Fibroblast of skin of scalp (primary cell): ENCODE results near the gene P2RY14.

ENCODE experiments used
- DNase-seq: peaks from one replicate; pipeline ENCODE4 v3.0.0-alpha.2; 2013

Gene P2RY14

DNA sequence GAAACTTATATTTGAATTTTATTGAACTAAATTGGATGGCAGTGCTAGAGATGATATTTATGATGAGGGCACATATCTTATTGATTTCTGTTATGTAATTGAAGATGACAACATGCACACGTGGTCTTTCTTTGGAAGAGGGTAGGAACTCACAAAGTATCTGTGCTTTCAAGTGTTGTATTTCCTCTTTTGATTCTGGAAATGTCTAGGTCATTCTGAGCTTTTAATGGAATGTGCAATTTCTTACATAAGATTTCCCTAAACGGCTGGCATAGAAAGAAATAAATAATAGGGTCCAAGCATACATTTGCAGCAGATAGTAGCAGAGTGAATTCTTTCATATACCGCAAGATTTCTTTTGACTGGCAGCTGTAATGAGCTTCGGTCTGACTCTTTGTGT is 65.2 kb downstream of the P2RY14 start:
- no peak for DNase-seq

- DNase-seq = no peak
Measured at GRCh38 chr3:151210676-151211381, 67.5 kb downstream of the P2RY14 start.

GRCh38 chr3:151209654-151210053 is 68.7 kb downstream of the P2RY14 start:
- DNase-seq = no peak

GRCh38 chr3:151206201-151206600 is 72.1 kb downstream of the P2RY14 start:
- no peak for DNase-seq

- no peak for DNase-seq
Measured at GRCh38 chr3:151205482-151205881, 72.9 kb downstream of the P2RY14 start.

DNA sequence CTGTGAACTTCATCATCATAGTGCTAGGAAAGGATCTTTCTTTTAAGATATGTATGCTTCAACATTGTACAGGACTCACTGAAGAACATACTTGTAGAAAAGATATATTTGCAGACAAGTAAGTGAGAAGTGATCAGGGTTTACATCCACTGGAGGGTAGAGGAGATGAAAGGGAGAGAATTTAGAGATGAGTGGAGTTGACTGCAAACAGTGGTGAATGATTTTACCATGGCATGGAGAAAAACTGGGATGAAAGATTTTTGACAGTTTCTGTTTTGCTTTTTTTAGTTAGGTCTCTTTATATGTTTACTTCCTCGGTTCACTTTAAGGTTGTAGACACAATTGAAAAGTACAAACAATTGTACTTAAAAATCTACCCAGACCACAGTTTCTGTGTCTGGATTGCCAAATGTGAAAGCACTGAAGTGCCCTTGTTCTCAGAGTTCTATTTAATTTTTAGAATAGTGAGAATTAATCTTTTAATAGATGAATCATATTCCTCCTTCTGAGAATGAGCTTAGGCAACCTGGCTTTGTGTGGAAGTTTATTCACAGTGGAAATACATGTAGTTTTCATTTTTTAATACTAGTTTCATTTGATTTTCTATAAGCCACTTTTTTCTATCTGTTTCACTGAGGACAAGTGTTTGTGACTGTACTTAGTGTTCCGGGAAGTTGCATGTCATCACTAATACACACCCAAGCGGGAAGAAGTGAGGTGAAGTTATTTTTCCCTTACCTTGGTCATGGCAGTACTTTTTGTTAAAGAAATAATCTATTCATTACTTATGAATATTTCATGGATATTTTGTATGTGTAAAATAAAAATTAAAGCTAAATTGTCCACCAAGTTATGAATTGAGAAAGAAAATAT is 73.6 kb downstream of the P2RY14 start:
- DNase-seq = no peak

DNA sequence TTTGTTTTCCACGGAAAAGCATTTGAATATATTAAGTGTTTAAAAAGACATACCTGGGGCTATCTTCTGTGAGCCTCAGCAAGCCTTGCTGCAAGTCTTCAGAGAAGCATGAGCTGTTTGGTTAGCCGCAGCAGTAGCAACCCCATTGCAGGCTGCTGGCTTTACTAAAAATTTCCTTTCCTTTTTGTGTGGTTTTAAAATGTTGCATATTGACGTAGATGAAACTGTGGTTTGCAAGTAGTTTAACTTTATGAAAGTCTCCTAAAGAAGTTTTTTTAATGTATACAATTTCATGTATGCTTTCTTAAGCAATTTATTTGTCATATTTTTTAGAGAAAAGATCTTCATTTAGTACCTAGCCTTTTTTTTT is 75.3 kb downstream of the P2RY14 start, which contains the start of gene GPR171:
GPR171 (minus strand) TSS at position 166 of the 370 bp plus-strand sequence. CDS start 3,830 bp downstream, outside the sequence.
- no peak for DNase-seq

- no peak for DNase-seq
Measured at GRCh38 chr3:151201051-151201730, 77.2 kb downstream of the P2RY14 start.

DNA sequence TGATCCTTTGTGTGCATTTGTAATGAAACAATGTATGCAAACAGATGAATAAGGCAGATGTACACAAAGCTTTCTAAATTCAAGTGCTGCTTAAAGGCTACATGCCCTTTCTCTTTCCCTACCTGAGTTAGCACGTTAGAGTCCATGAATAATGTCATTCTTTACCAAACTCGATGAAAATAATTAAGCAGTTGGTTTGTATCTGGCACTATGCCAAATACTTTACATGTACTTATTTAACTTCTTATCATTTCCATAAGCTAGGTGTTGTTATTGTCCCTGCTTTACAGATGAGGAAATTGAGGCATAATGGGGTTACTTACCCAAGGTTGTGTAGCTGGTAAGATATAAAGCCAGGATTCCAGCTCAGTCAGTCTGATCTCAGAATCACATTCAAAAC is 77.8 kb downstream of the P2RY14 start:
- no peak for DNase-seq

DNA sequence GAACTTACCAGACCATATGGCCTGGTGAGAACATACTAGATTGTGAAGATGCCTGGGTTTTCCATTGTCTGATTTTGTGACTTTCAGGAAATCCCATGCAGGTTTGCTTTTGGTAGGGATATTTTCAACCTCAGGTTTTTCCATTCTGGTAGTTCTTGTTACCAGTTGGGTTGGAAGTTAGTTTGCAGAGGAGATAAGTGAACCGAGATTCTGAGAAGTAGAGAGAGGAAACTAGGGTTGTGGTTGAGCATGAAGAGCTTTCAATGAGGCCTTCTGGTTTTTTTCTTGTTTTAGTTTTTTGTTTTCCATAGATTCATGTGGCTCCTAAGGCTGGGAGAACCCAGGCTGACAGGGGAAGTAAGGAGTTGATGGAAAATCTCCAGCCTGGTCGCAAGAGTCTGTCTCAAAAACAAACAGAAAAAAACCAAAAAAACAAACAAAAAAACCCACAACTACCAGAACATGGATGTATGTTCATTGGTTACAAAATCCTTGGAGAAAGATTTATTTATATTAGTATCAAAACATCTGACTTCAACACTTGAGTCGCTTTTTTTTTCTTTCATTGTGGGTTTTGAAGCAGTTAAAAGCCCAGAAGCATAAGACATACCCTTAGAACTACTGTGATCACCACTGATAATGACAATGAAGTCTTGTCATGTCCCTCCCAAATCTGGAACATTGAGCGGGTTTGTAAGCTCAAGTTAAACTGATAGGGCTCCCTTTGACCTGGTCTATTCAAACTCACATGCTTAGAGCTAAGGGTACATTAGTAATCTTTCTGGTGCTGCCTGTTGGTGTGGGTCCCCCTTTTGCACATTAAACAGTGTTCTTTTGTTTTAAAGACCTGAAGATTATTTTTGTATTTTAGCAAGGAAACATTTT is 78.5 kb downstream of the P2RY14 start:
- DNase-seq = no peak

- no peak for DNase-seq
Measured at GRCh38 chr3:151198849-151199248, 79.5 kb downstream of the P2RY14 start.

- peak; percentile 88 for DNase-seq
Measured at GRCh38 chr3:151197981-151198767, 80.2 kb downstream of the P2RY14 start.

GRCh38 chr3:151197228-151197627 is 81.1 kb downstream of the P2RY14 start:
- DNase-seq = no peak

- DNase-seq = no peak
Measured at GRCh38 chr3:151196434-151196833, 81.9 kb downstream of the P2RY14 start.

DNA sequence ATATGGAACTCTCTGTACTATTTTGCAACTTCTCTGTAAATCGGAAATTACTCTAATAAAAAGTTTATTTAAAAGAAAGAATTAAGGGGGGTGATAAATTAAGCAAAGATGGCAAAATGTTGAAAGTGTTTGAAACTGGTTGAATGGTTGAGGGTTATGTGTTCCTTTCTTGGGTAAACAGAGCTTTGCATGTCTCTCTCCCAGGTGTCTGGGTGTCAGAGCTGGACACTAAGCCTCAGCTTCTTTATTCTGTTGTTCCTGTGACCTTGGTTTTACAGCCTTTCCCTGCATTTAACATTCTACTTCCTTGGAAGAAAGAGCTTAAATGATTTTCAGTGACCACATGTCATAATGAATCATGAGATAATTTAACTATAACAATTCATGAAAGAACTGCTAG is 82.5 kb downstream of the P2RY14 start:
- no peak for DNase-seq

GRCh38 chr3:151192545-151192944 is 85.8 kb downstream of the P2RY14 start:
- no peak for DNase-seq

- DNase-seq = no peak
Measured at GRCh38 chr3:151191095-151191494, 87.2 kb downstream of the P2RY14 start.

- no peak for DNase-seq
Measured at GRCh38 chr3:151183265-151183671, 95.1 kb downstream of the P2RY14 start.

GRCh38 chr3:151182349-151183079 is 95.8 kb downstream of the P2RY14 start:
- no peak for DNase-seq

GRCh38 chr3:151178208-151178845 is 100.0 kb downstream of the P2RY14 start:
- no peak for DNase-seq
